DOHH2 (cell line): ENCODE measurements around the gene VASP.

Experiments
- H3F3A ChIP-seq: fragments of 200-600 bp; sonication (generic), shearing (Covaris generic); 2 replicates; pipeline ENCODE4 v1.6.0; 2016; ENCODE audit warnings: antibody characterized with exemption, mild to moderate bottlenecking; ENCODE audit not compliant: control insufficient read depth, insufficient read depth
- H3K27ac ChIP-seq: fragments of 200-600 bp; sonication (generic); 2 replicates; pipeline ENCODE4 v1.5.1; 2014; ENCODE audit warnings: low read depth, mild to moderate bottlenecking, low read length, moderate library complexity
- H3K27me3 ChIP-seq: fragments of 200-600 bp; sonication (generic); 2 replicates; pipeline ENCODE4 v1.6.1; 2014; ENCODE audit warnings: mild to moderate bottlenecking, low read length, mixed read lengths; ENCODE audit not compliant: control insufficient read depth
- H3K36me3 ChIP-seq: fragments of 200-600 bp; sonication (generic); 2 replicates; pipeline ENCODE4 v1.6.1; 2014; ENCODE audit warnings: mild to moderate bottlenecking, low read length, moderate library complexity, mixed read lengths; ENCODE audit not compliant: control insufficient read depth
- H3K4me1 ChIP-seq: fragments of 200-600 bp; sonication (generic); 2 replicates; pipeline ENCODE4 v1.6.1; 2014; ENCODE audit warnings: mild to moderate bottlenecking, low read length, mixed read lengths; ENCODE audit not compliant: control insufficient read depth
- H3K4me2 ChIP-seq: fragments of 200-600 bp; sonication (generic); 2 replicates; pipeline ENCODE4 v1.6.0; 2014; ENCODE audit warnings: mild to moderate bottlenecking, low read length, moderate library complexity
- H3K4me3 ChIP-seq: fragments of 200-600 bp; sonication (generic); 2 replicates; pipeline ENCODE4 v1.5.1; 2014; ENCODE audit warnings: mild to moderate bottlenecking, low read length, mixed read lengths
- H3K79me2 ChIP-seq: fragments of 200-600 bp; sonication (generic); 2 replicates; pipeline ENCODE4 v1.6.1; 2014; ENCODE audit warnings: mild to moderate bottlenecking, low read length, mixed read lengths; ENCODE audit not compliant: control insufficient read depth
- H3K9me2 ChIP-seq: fragments of 200-600 bp; sonication (generic); replicated peaks from 2 replicates; pipeline ENCODE4 v1.6.1; 2014; ENCODE audit warnings: mild to moderate bottlenecking, low read length, mixed read lengths; ENCODE audit not compliant: control insufficient read depth
- H3K9me3 ChIP-seq: fragments of 200-600 bp; sonication (generic); 2 replicates; pipeline ENCODE4 v1.6.1; 2014; ENCODE audit warnings: antibody characterized with exemption, low read length, mixed read lengths; ENCODE audit not compliant: control insufficient read depth, insufficient read depth
- H4K20me1 ChIP-seq: fragments of 200-600 bp; sonication (generic); 2 replicates; pipeline ENCODE4 v1.6.0; 2014; ENCODE audit warnings: low read depth, mild to moderate bottlenecking, antibody characterized with exemption, low read length, moderate library complexity; ENCODE audit not compliant: control insufficient read depth, insufficient read depth
- CTCF ChIP-seq: fragments of 200-600 bp; sonication (generic); IDR thresholded peaks from one replicate; pipeline ENCODE4 v1.5.1; 2014; ENCODE audit warnings: antibody characterized with exemption, mild to moderate bottlenecking, low read depth, low read length; ENCODE audit not compliant: poor library complexity, severe bottlenecking
- EZH2phosphoT487 ChIP-seq: fragments of 200-600 bp; sonication (generic); IDR thresholded peaks from 2 replicates; pipeline ENCODE4 v1.6.1; 2017; ENCODE audit warnings: borderline replicate concordance, mild to moderate bottlenecking, antibody characterized with exemption, low read length, moderate library complexity, mixed read lengths

VASP gene

GRCh38 chr19:45547211-45547770, 40.0 kb downstream of the VASP start:
- TF ChIP-seq EZH2phosphoT487 (no peak), CTCF (no peak)
- peaks cover 38% of the 10 kb centered on the region for H3F3A ChIP-seq
- H3K79me2 ChIP-seq = no peaks in the 10 kb centered on the region
- peak overlapping the region; percentile 72 for H3K27ac ChIP-seq
- no peaks in the 10 kb centered on the region for H4K20me1 ChIP-seq
- peaks cover 59% of the 10 kb centered on the region for H3K4me1 ChIP-seq
- H3K27me3 ChIP-seq = no peaks in the 10 kb centered on the region
- no peaks in the 10 kb centered on the region for H3K9me2 ChIP-seq
- H3K9me3 ChIP-seq = no peaks in the 10 kb centered on the region
- H3K36me3 ChIP-seq = no peaks in the 10 kb centered on the region
- peak overlapping the region; percentile 59 for H3K4me2 ChIP-seq
- H3K4me3 ChIP-seq = peak overlapping the region; percentile 40

GRCh38 chr19:45547965-45548609, 40.8 kb downstream of the VASP start:
- H3K9me2 ChIP-seq = no peaks in the 10 kb centered on the region
- 0 out of 2 replicates have a peak overlapping the region, but pooled peaks have one; percentile 7 for H3K27ac ChIP-seq
- no peak overlapping the region for H3K4me2 ChIP-seq
- no peaks in the 10 kb centered on the region for H3K79me2 ChIP-seq
- H3F3A ChIP-seq = peaks cover 30% of the 10 kb centered on the region
- peaks cover 51% of the 10 kb centered on the region for H3K4me1 ChIP-seq
- no peaks in the 10 kb centered on the region for H3K27me3 ChIP-seq
- TF ChIP-seq CTCF (no peak), EZH2phosphoT487 (no peak)
- H4K20me1 ChIP-seq = no peaks in the 10 kb centered on the region
- peaks cover under 1% of the 10 kb centered on the region; the same call in 1 of the 2 replicates for H3K36me3 ChIP-seq
- H3K4me3 ChIP-seq = no peak overlapping the region
- no peaks in the 10 kb centered on the region for H3K9me3 ChIP-seq

GRCh38 chr19:45553464-45553863, 46.2 kb downstream of the VASP start:
- Histone ChIP-seq H4K20me1 (no peaks in the 10 kb centered on the region), H3K4me1 (peaks cover 6% of the 10 kb centered on the region), H3K4me2 (no peak overlapping the region), H3F3A (peaks cover 2% of the 10 kb centered on the region; the same call in 1 of the 2 replicates), H3K9me3 (no peaks in the 10 kb centered on the region), H3K27ac (no peak overlapping the region), H3K79me2 (peaks cover 10% of the 10 kb centered on the region), H3K27me3 (no peaks in the 10 kb centered on the region), H3K4me3 (no peak overlapping the region), H3K36me3 (peaks cover 3% of the 10 kb centered on the region; the same call in 1 of the 2 replicates), H3K9me2 (no peaks in the 10 kb centered on the region)
- TF ChIP-seq CTCF (no peak), EZH2phosphoT487 (no peak)
